Small intestine (tissue), 7 donors: Measurements from ENCODE around the gene ZNF628. TPM values are rescaled to one million over a fixed set of nuclear protein-coding genes. Genes with fewer than 3 reads are reported as not detected.

Source experiments
- DNase-seq, 2 donors: peaks; one replicate each; pipeline versions ENCODE4 v3.0.0 to v3.0.0-alpha.2; 2013
- FAIRE-seq: peaks from 2 replicates; lab custom pipeline; 2012; peaks lifted over from hg19 to GRCh38; lab: Jason Lieb, UNC
- H3K27ac ChIP-seq, 3 donors: one replicate each; pipeline ENCODE4 v1.5.1; 2013; ENCODE audit warnings: low read length in 2 of 3, mild to moderate bottlenecking in 2 of 3, control low read depth in 1 of 3, inconsistent platforms in 1 of 3, low read depth in 1 of 3, moderate library complexity in 1 of 3
- H3K27me3 ChIP-seq, 3 donors: one replicate each; pipeline ENCODE4 v1.6.1; 2013; ENCODE audit warnings: low read length in 3 of 3, inconsistent platforms in 1 of 3; ENCODE audit not compliant: control insufficient read depth in 3 of 3, insufficient read depth in 3 of 3
- H3K36me3 ChIP-seq, 3 donors: one replicate each; pipeline ENCODE4 v1.6.1; 2013; ENCODE audit warnings: low read length in 3 of 3, inconsistent platforms in 1 of 3, low read depth in 1 of 3, mild to moderate bottlenecking in 1 of 3, moderate library complexity in 1 of 3; ENCODE audit not compliant: control insufficient read depth in 3 of 3, insufficient read depth in 2 of 3
- H3K4me1 ChIP-seq, 3 donors: one replicate each; pipeline ENCODE4 v1.6.1; 2013; ENCODE audit warnings: low read length in 2 of 3, inconsistent platforms in 1 of 3, low read depth in 1 of 3, mild to moderate bottlenecking in 1 of 3, moderate library complexity in 1 of 3; ENCODE audit not compliant: control insufficient read depth in 3 of 3, insufficient read depth in 2 of 3
- H3K4me3 ChIP-seq, 3 donors: one replicate each; pipeline ENCODE4 v1.5.1; 2013; ENCODE audit warnings: low read length in 3 of 3, control low read depth in 1 of 3, inconsistent platforms in 1 of 3, low read depth in 1 of 3, mild to moderate bottlenecking in 1 of 3, moderate library complexity in 1 of 3
- H3K9me3 ChIP-seq, 2 donors: one replicate each; pipeline ENCODE4 v1.6.1; 2013; ENCODE audit warnings: low read depth in 1 of 2, low read length in 1 of 2; ENCODE audit not compliant: control insufficient read depth in 2 of 2, insufficient read depth in 1 of 2
- WGBS, 3 donors: extraction: QIAGEN DNeasy Blood & Tissue Kit; methylation state at CpG; one replicate each; pipeline ENCODE4 v1.1.7; 2013; 5-methylcytosine and 5-hydroxymethylcytosine counted together
- polyA plus RNA-seq, 4 donors: library from polyadenylated mRNA; stranded (reverse) in 3 of 4; unstranded in 1 of 4; fragments of 200-250 nt in 3 of 4; fragments of 120-200 nt in 1 of 4; gene quantifications; one replicate each; pipeline versions ENCODE4 v1.2.1 to v1.2.3, GENCODE V29; 2013
- donor health status: healthy with polysubstance abuse.
- donor health status: control.
- donor health status: control.
- donor health status: Bipolar disorder and iron deficiency.
- donor health status: healthy.

The ZNF628 gene
- polyA plus RNA-seq, 4 donors = 1.1 to 7.0 (median 5.0) TPM

- no peak for DNase-seq
Observed at GRCh38 chr19:55481794-55482155, 5.4 kb downstream of the ZNF628 start.

GRCh38 chr19:55482156-55482961 is 5.9 kb downstream of the ZNF628 start:
- Histone ChIP-seq H3K4me1 (peaks cover 0 to 24% (median 2%) of the 10 kb centered on the region in 3 donors), H3K36me3 (peaks cover 4 to 32% (median 10%) of the 10 kb centered on the region in 3 donors), H3K9me3 (no peaks in the 10 kb centered on the region), H3K4me3 (no peak overlapping the region), H3K27ac (no peak overlapping the region), H3K27me3 (peaks cover 0 to 6% (median 0%) of the 10 kb centered on the region in 3 donors)
- FAIRE-seq = no peak
- WGBS, 3 donors = 94 to 98% (median 97%) methylated on average over 50 to 83 of the region's 83 CpGs
- no peak for DNase-seq

More at GRCh38 chr19:55481794-55482155, 5.4 kb downstream of the ZNF628 start:
- 83 to 95% (median 94%) methylated on average over 39 to 40 of the region's 40 CpGs for WGBS, 3 donors
- H3K27me3 ChIP-seq = peaks cover 0 to 6% (median 0%) of the 10 kb centered on the region in 3 donors
- no peak overlapping the region for H3K4me3 ChIP-seq
- H3K4me1 ChIP-seq = peaks cover 0 to 18% (median 2%) of the 10 kb centered on the region in 3 donors
- H3K27ac ChIP-seq = no peak overlapping the region
- H3K36me3 ChIP-seq = peaks cover 4 to 32% (median 10%) of the 10 kb centered on the region in 3 donors
- no peak for FAIRE-seq
- H3K9me3 ChIP-seq = no peaks in the 10 kb centered on the region

GRCh38 chr19:55482967-55483705 is 6.7 kb downstream of the ZNF628 start:
- no peak overlapping the region for H3K27ac ChIP-seq
- 95 to 97% (median 97%) methylated on average over 41 to 47 of the region's 47 CpGs for WGBS, 3 donors
- no peak for DNase-seq

GRCh38 chr19:55483706-55484592 is 7.5 kb downstream of the ZNF628 start:
- Histone ChIP-seq H3K9me3 (no peaks in the 10 kb centered on the region), H3K4me1 (peaks cover 0 to 24% (median 3%) of the 10 kb centered on the region in 3 donors), H3K27ac (no peak overlapping the region), H3K4me3 (peak overlapping the region in 2 of 3 donors; percentile 53 to 66), H3K36me3 (peaks cover 4 to 27% (median 10%) of the 10 kb centered on the region in 3 donors), H3K27me3 (peaks cover 0 to 16% (median 0%) of the 10 kb centered on the region in 3 donors)
- FAIRE-seq (no peak), DNase-seq (no peak)
- WGBS, 3 donors = 79 to 85% (median 81%) methylated on average over 36 to 46 of the region's 46 CpGs

More at GRCh38 chr19:55482967-55483705, 6.7 kb downstream of the ZNF628 start:
- peaks cover 0 to 11% (median 0%) of the 10 kb centered on the region in 3 donors for H3K27me3 ChIP-seq
- H3K9me3 ChIP-seq = no peaks in the 10 kb centered on the region
- H3K36me3 ChIP-seq = peaks cover 4 to 29% (median 10%) of the 10 kb centered on the region in 3 donors
- no peak for FAIRE-seq
- no peak overlapping the region for H3K4me3 ChIP-seq
- peaks cover 0 to 24% (median 3%) of the 10 kb centered on the region in 3 donors for H3K4me1 ChIP-seq

- peak in 1 of 2 donors; percentile 80 for DNase-seq
- peaks cover 0 to 22% (median 0%) of the 10 kb centered on the region in 3 donors for H3K27me3 ChIP-seq
- 2 to 4% (median 3%) methylated on average over 51 to 78 of the region's 78 CpGs for WGBS, 3 donors
- H3K36me3 ChIP-seq = peaks cover 4 to 27% (median 10%) of the 10 kb centered on the region in 3 donors
- peaks cover 0 to 24% (median 3%) of the 10 kb centered on the region in 3 donors for H3K4me1 ChIP-seq
- H3K27ac ChIP-seq = peak within 1 kb of the TSS in 2 of 3 donors; percentile 48 to 74
- H3K9me3 ChIP-seq = no peaks in the 10 kb centered on the region
- H3K4me3 ChIP-seq = peak within 1 kb of the TSS; percentile 41 to 66 (median 53)
- no peak for FAIRE-seq
Observed at GRCh38 chr19:55484593-55485438, 8.4 kb downstream of the ZNF628 start, which contains the start of gene NAT14. TSS of gene NAT14 (plus strand) at chr19:55485188. CDS start at chr19:55485709, 521 bp downstream.

GRCh38 chr19:55485439-55486011 is 9.1 kb downstream of the ZNF628 start:
- H3K9me3 ChIP-seq = no peaks in the 10 kb centered on the region
- H3K27ac ChIP-seq = peak overlapping the region in 2 of 3 donors; percentile 48 to 74
- FAIRE-seq = no peak
- peaks cover 0 to 28% (median 0%) of the 10 kb centered on the region in 3 donors for H3K27me3 ChIP-seq
- peaks cover 4 to 27% (median 10%) of the 10 kb centered on the region in 3 donors for H3K36me3 ChIP-seq
- H3K4me1 ChIP-seq = peaks cover 0 to 24% (median 3%) of the 10 kb centered on the region in 3 donors
- peak overlapping the region; percentile 41 to 66 (median 53) for H3K4me3 ChIP-seq
- DNase-seq = no peak
- WGBS, 3 donors = 12 to 25% (median 20%) methylated on average over 16 to 18 of the region's 18 CpGs
